ENCODE data around the gene HDAC4. TPM values are rescaled to one million over a fixed set of nuclear protein-coding genes. Genes with fewer than 3 reads are reported as not detected.

The HDAC4 gene
- total and polyA plus RNA-seq, 9 of the 15 experiments (the other 6 are each of a cell fraction or from before 2014, with no cell fraction given), result 0.11 to 20.2 (median 4.0) TPM

DNA sequence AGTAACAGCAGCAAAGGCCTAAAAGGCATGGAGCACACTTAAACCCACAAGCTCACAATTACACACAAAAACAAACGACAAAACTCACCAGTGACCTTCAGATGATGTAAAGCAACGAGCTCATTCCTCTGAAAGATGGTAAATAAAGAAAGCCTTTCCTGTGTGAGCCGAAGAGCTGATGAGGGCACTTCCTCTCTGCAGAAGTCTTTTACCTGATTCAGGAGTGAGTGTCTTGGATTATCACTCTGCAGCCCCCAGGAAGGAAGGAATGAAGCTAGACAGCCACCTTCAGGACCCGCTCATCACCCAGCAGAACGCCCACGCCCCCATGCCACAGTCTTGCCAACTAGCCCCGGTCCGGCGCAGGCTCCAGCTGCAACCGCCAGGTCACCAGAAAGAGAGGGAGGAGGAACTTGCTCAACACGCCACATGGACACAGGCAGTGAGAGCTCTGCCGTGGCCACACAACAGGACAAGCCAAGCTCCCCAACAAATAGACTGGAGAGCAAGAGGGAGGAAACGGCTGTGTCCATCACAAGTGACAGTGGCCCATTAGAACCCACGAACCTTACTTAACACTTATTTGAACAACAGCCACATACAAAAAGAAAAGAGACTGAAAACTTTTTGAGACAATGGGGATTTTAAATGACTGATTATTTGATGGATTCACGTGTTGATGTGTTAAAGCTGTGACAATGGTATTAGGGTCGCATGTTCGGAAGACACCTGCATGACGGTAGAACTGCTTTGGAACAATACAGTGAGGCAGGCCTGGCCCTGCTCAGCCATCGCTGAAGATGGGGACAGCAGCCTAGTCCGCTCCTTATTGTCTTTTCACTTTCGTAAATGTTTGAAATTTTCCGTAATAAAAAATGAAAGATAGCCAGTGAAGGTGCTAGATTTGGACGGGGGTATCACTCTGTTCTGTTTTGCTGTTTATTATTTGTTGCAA, 127.3 kb downstream of the HDAC4 start (continued):
- TF ChIP-seq NR4A1 (CRISPR knock-in tag; IDR thresholded peaks at IDR 0.05) (no peak), NR4A1 (tag; IDR thresholded peaks at IDR 0.05) (no peak), FOXP1 (CRISPR knock-in tag; IDR thresholded peaks at IDR 0.05) (no peak), ZNF507 (tag; conservative IDR thresholded peaks at IDR 0.05) (no peak), KDM5B (IDR thresholded peaks at IDR 0.05; ENCODE audit: insufficient replicate concordance, low read depth, low read length) (no peak), CBX3 (IDR thresholded peaks at IDR 0.05; ENCODE audit: borderline replicate concordance in 1 of 2, low read length in 2 of 2) (no peak), NCOA6 (IDR thresholded peaks at IDR 0.05) (no peak), ZNF408 (CRISPR knock-in tag; IDR thresholded peaks at IDR 0.05; ENCODE audit: low read depth) (no peak), MGA (IDR thresholded peaks at IDR 0.05) (peak; percentile 57)
- TF ChIP-seq, protein P1, sequence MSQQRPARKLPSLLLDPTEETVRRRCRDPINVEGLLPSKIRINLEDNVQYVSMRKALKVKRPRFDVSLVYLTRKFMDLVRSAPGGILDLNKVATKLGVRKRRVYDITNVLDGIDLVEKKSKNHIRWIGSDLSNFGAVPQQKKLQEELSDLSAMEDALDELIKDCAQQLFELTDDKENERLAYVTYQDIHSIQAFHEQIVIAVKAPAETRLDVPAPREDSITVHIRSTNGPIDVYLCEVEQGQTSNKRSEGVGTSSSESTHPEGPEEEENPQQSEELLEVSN (IDR thresholded peaks at IDR 0.05; ENCODE audit: borderline replicate concordance in 1 of 2, extremely low read depth in 1 of 2, insufficient read depth in 1 of 2, insufficient read length in 1 of 2, low read depth in 1 of 2, low read length in 1 of 2, poor library complexity in 1 of 2, severe bottlenecking in 1 of 2), result peak; percentile 41 to 77
- TF ChIP-seq, protein P2, sequence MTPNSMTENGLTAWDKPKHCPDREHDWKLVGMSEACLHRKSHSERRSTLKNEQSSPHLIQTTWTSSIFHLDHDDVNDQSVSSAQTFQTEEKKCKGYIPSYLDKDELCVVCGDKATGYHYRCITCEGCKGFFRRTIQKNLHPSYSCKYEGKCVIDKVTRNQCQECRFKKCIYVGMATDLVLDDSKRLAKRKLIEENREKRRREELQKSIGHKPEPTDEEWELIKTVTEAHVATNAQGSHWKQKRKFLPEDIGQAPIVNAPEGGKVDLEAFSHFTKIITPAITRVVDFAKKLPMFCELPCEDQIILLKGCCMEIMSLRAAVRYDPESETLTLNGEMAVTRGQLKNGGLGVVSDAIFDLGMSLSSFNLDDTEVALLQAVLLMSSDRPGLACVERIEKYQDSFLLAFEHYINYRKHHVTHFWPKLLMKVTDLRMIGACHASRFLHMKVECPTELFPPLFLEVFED (CRISPR knock-in tag; conservative IDR thresholded peaks at IDR 0.05), result no peak
